ENCODE measurements around the gene DHRS9. TPM values are rescaled to one million over a fixed set of nuclear protein-coding genes. Genes with fewer than 3 reads are reported as not detected.

Gene DHRS9
- polyA plus RNA-seq, 1 experiment: not detected

DNA sequence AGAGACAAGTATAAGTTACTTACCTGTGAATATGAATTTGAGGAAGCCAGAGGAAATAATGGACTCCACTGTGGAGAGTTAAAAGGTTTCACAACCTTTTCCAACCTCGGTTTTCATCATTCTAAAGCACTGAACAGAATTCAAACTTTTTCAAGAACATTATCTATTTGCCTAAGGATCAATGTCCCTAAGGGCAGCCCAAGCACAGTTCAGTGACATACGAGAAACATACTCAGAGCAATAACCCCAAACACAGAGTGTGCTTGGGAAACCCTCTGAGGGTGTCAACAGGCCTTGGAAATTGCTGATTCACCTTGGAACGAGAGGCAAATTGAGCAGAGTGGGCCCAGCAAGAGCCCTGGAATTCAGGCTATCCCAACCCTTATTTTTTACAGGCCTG is 38.2 kb upstream of the DHRS9 start, which contains the start of gene ABCB11:
ABCB11 (minus strand) TSS at position 123 of the 400 bp plus-strand sequence. CDS start 13,199 bp downstream, outside the sequence.
- DNase-seq (ENCODE audit: low read depth): no peak
- H3K4me3 ChIP-seq (ENCODE audit: low read depth, low read length): no peak within 1 kb of the TSS
- H3K36me3 ChIP-seq (ENCODE audit: control insufficient read depth, insufficient read depth, low read length): no peaks in the 10 kb centered on the region
- CTCF ChIA-PET: no interaction called here
- H3K27me3 ChIP-seq (ENCODE audit: control insufficient read depth, insufficient read depth, low read length): no peaks in the 10 kb centered on the region
- POLR2A ChIA-PET: no interaction called here
- no peak for TF ChIP-seq CTCF (IDR thresholded peaks at IDR 0.05; ENCODE audit: insufficient read depth, low read depth, low read length)

GRCh38 chr2:169034256-169034655 is 35.1 kb upstream of the DHRS9 start:
- no peak for DNase-seq (ENCODE audit: low read depth)
- no peak for TF ChIP-seq CTCF (IDR thresholded peaks at IDR 0.05; ENCODE audit: insufficient read depth, low read depth, low read length)
- Histone ChIP-seq H3K4me3 (ENCODE audit: low read depth, low read length) (no peak overlapping the region), H3K27me3 (ENCODE audit: control insufficient read depth, insufficient read depth, low read length) (no peaks in the 10 kb centered on the region), H3K36me3 (ENCODE audit: control insufficient read depth, insufficient read depth, low read length) (no peaks in the 10 kb centered on the region)
- ChIA-PET POLR2A (no interaction called here), CTCF (interaction anchor here (1.1 kb wide), 1 partner anchor 260 kb away, joined by 3 read pairs; no protein-coding TSS in a partner anchor)

DNA sequence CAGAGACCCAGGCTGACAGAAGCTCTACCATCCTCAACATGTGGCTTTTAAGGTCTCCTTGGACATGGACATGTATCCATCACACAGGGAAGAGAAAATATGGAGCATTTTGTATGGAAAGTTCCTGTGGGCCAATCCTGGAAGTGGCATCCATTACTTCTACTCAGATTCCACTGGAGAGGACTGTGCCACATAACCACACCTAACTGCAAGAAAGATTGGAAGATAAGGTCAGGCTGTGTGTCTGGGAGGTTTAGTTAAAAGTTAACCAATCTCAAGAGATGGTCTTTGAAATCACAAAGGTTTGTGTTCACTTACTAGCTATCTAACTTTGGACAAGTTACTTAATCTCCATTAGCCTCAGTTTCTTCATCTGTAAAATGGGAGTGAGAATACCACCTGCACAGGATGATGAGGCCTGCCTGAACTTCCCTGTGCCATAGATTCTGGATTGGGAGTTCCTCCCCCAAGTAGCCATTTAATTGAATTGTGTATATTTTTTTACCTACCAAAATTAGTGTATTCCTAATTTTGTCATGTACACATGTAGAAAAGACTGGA is 34.3 kb upstream of the DHRS9 start:
- POLR2A ChIA-PET: no interaction called here
- TF ChIP-seq CTCF (IDR thresholded peaks at IDR 0.05; ENCODE audit: insufficient read depth, low read depth, low read length): no peak
- CTCF ChIA-PET: no interaction called here
- Histone ChIP-seq H3K4me3 (ENCODE audit: low read depth, low read length) (no peak overlapping the region), H3K27me3 (ENCODE audit: control insufficient read depth, insufficient read depth, low read length) (no peaks in the 10 kb centered on the region), H3K36me3 (ENCODE audit: control insufficient read depth, insufficient read depth, low read length) (no peaks in the 10 kb centered on the region)
- DNase-seq (ENCODE audit: low read depth): no peak

GRCh38 chr2:169035887-169036286 is 33.5 kb upstream of the DHRS9 start:
- ChIA-PET POLR2A (no interaction called here), CTCF (no interaction called here)
- no peak for DNase-seq (ENCODE audit: low read depth)
- Histone ChIP-seq H3K27me3 (ENCODE audit: control insufficient read depth, insufficient read depth, low read length) (no peaks in the 10 kb centered on the region), H3K36me3 (ENCODE audit: control insufficient read depth, insufficient read depth, low read length) (no peaks in the 10 kb centered on the region), H3K4me3 (ENCODE audit: low read depth, low read length) (no peak overlapping the region)
- TF ChIP-seq CTCF (IDR thresholded peaks at IDR 0.05; ENCODE audit: insufficient read depth, low read depth, low read length): no peak

GRCh38 chr2:169036736-169037440 is 32.5 kb upstream of the DHRS9 start:
- ChIA-PET POLR2A (no interaction called here), CTCF (no interaction called here)
- Histone ChIP-seq H3K36me3 (ENCODE audit: control insufficient read depth, insufficient read depth, low read length) (no peaks in the 10 kb centered on the region), H3K27me3 (ENCODE audit: control insufficient read depth, insufficient read depth, low read length) (no peaks in the 10 kb centered on the region), H3K4me3 (ENCODE audit: low read depth, low read length) (no peak overlapping the region)
- DNase-seq (ENCODE audit: low read depth): no peak
- no peak for TF ChIP-seq CTCF (IDR thresholded peaks at IDR 0.05; ENCODE audit: insufficient read depth, low read depth, low read length)
